ENCODE data around the gene ZFP36L1. TPM values are rescaled to one million over a fixed set of nuclear protein-coding genes. Genes with fewer than 3 reads are reported as not detected.

The ZFP36L1 gene
- total and polyA plus RNA-seq, 9 of the 15 experiments (the other 6 are each of a cell fraction or from before 2014, with no cell fraction given) = 1.3 to 26.6 (median 3.7) TPM

DNA sequence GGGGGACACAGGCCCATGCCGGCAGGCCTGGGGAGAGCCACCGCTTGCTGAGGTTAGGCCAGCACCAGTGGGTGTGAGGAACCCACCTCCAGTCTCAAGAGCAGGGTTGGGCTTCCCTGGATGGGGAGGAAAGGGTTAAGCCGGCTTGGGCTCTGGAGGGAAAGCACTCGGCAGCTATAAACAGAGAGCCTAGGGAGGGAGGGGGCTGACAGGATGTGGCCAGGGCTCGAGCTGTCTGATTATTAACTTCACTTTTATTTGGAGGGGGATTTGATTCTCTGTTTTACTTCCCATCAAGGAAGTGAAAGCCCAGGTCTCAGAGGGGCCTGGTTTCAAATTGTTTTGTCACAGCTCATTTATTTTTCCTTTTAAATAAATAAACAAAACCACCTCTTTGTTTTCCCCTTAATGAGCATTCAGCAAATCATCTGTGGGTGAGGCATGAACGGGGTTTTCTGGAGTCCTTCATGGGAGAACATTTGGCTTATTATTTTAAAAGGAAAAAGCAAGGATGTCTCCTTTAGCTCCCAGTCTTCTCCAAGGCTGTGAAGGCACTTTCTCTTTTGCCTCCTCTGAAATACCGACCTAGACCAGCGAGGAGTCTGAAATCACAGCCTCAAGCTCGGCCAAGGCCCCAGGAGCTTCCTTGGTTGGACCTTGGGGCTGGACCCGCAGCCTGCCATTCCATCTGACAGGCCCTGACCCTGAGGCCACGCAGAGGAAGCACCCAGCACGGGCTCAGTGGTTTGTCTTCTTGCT, 21.9 kb upstream of the ZFP36L1 start (continued):
- no peak for TF ChIP-seq ZNF274 (IDR thresholded peaks at IDR 0.05; ENCODE audit: borderline replicate concordance, low read depth, low read length)
- no peak for TF ChIP-seq ZNF644 (tag; IDR thresholded peaks at IDR 0.05; ENCODE audit: low read depth)
- no peak for TF ChIP-seq PCBP1 (IDR thresholded peaks at IDR 0.05; ENCODE audit: low read depth, low read length, poor library complexity, severe bottlenecking)
- TF ChIP-seq ETV1 (tag; conservative IDR thresholded peaks at IDR 0.05; ENCODE audit: low read depth) = peak; percentile 55; the same call in 1 of the 2 replicates
- no peak for TF ChIP-seq ZNF444 (CRISPR knock-in tag; IDR thresholded peaks at IDR 0.05)
- TF ChIP-seq BRCA1 (IDR thresholded peaks at IDR 0.05) = no peak
- no peak for TF ChIP-seq BRCA1 (CRISPR knock-in tag; IDR thresholded peaks at IDR 0.05)
- TF ChIP-seq ZBTB34 (CRISPR knock-in tag; IDR thresholded peaks at IDR 0.05) = no peak

GRCh38 chr14:68814238-68814538, 21.3 kb upstream of the ZFP36L1 start:
- H3K4me2 ChIP-seq (ENCODE audit: insufficient read depth, low read length) = peak overlapping the region; percentile 39
- H3K27me3 ChIP-seq (ENCODE audit: control insufficient read depth in 2 of 2, insufficient read depth in 2 of 2, low read length in 2 of 2) = no peaks in the 10 kb centered on the region
- 25% methylated on average over 2 of the region's 2 CpGs for WGBS (ENCODE audit: insufficient coverage, low coverage, missing lambda C conversion rate)
- no peaks in the 10 kb centered on the region for H4K20me1 ChIP-seq (replicated peaks; ENCODE audit: control insufficient read depth, insufficient read depth, low read length)
- no peak for ATAC-seq
- peaks cover 22 to 32% of the 10 kb centered on the region in 2 experiments for H3K4me1 ChIP-seq (replicated peaks in 1 of 2; ENCODE audit: control insufficient read depth in 2 of 2, insufficient read depth in 2 of 2, low read length in 2 of 2)
- in situ Hi-C loops (cut with MboI) = no loop called here
- peak overlapping the region; percentile 69 for H2AFZ ChIP-seq (ENCODE audit: low read depth, low read length)
- CTCF ChIA-PET (ENCODE audit: low intra/inter-chr PET ratio) = no interaction called here
- H3K9me1 ChIP-seq (ENCODE audit: control insufficient read depth, insufficient read depth, low read length) = no peaks in the 10 kb centered on the region
- H3K27ac ChIP-seq (ENCODE audit: extremely low read depth, low read depth, low read length) = peak overlapping the region; percentile 25; the same call in 1 of the 3 replicates
- no TSS peak for BruUV-seq (replicated peaks)
- peaks cover 5% of the 10 kb centered on the region; the same call in 2 of the 3 replicates for H3K79me2 ChIP-seq (ENCODE audit: control insufficient read depth, insufficient read depth, low read length)
- no peaks in the 10 kb centered on the region for H3K9me3 ChIP-seq (replicated peaks; ENCODE audit: control insufficient read depth, insufficient read depth, low read depth, low read length)
- H3K36me3 ChIP-seq (ENCODE audit: control insufficient read depth, insufficient read depth, low read length) = no peaks in the 10 kb centered on the region
- FAIRE-seq = no peak
- no peak overlapping the region for H3K4me3 ChIP-seq
- TF ChIP-seq, protein P1, sequence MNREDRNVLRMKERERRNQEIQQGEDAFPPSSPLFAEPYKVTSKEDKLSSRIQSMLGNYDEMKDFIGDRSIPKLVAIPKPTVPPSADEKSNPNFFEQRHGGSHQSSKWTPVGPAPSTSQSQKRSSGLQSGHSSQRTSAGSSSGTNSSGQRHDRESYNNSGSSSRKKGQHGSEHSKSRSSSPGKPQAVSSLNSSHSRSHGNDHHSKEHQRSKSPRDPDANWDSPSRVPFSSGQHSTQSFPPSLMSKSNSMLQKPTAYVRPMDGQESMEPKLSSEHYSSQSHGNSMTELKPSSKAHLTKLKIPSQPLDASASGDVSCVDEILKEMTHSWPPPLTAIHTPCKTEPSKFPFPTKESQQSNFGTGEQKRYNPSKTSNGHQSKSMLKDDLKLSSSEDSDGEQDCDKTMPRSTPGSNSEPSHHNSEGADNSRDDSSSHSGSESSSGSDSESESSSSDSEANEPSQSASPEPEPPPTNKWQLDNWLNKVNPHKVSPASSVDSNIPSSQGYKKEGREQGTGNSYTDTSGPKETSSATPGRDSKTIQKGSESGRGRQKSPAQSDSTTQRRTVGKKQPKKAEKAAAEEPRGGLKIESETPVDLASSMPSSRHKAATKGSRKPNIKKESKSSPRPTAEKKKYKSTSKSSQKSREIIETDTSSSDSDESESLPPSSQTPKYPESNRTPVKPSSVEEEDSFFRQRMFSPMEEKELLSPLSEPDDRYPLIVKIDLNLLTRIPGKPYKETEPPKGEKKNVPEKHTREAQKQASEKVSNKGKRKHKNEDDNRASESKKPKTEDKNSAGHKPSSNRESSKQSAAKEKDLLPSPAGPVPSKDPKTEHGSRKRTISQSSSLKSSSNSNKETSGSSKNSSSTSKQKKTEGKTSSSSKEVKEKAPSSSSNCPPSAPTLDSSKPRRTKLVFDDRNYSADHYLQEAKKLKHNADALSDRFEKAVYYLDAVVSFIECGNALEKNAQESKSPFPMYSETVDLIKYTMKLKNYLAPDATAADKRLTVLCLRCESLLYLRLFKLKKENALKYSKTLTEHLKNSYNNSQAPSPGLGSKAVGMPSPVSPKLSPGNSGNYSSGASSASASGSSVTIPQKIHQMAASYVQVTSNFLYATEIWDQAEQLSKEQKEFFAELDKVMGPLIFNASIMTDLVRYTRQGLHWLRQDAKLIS (CRISPR knock-in tag; IDR thresholded peaks at IDR 0.05) = no peak
- TF ChIP-seq, protein P2, sequence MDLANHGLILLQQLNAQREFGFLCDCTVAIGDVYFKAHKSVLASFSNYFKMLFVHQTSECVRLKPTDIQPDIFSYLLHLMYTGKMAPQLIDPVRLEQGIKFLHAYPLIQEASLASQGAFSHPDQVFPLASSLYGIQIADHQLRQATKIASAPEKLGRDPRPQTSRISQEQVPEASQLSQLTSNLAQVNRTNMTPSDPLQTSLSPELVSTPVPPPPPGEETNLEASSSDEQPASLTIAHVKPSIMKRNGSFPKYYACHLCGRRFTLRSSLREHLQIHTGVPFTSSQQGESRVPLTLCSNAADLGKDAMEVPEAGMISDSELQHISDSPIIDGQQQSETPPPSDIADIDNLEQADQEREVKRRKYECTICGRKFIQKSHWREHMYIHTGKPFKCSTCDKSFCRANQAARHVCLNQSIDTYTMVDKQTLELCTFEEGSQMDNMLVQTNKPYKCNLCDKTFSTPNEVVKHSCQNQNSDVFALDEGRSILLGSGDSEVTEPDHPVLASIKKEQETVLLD (IDR thresholded peaks at IDR 0.05) = 0 out of 2 replicates have a peak, but pooled peaks have one; percentile 19
- TF ChIP-seq SMAD4 (CRISPR knock-in tag; conservative IDR thresholded peaks at IDR 0.05) (0 out of 2 replicates have a peak, but pooled peaks have one; percentile 33), EZH2 (IDR thresholded peaks at IDR 0.05; ENCODE audit: borderline replicate concordance, low read depth, low read length) (no peak)
- peak overlapping the region; percentile 47 to 84; a peak in 3 of 4 replicates for H3K9ac ChIP-seq (ENCODE audit: insufficient read depth in 1 of 2, low read depth in 2 of 2, low read length in 2 of 2)
- intact Hi-C loops (cut with micrococcal nuclease) = loop anchor here (2.0 kb wide), 1 partner anchor 17 kb away; no protein-coding TSS in a partner anchor
- DNase-seq (ENCODE audit: extremely low read depth in 1 of 4, low spot score in 3 of 4) = no peak
- POLR2A ChIA-PET = interaction anchor here (0.6 to 2.4 kb wide), 5 partner anchors 17 to 500 kb away, joined by 4 to 16 read pairs (median 6); no protein-coding TSS in a partner anchor
